A549 (cell line): ENCODE measurements around the gene NAV2.

ENCODE experiments used
- CEBPB ChIP-seq, 2 experiments: fragments of >200 bp in 1 of 2; sonication (Bioruptor Twin) in 1 of 2; formaldehyde crosslinking in 1 of 2; IDR thresholded peaks; 2 replicates each; pipeline ENCODE4 v1.6.1; 2012 to 2016
- CHD2 ChIP-seq: fragments of 150-350 bp; IDR thresholded peaks from 2 replicates; pipeline ENCODE4 v1.6.1; 2014; ENCODE audit warnings: low read length; ENCODE audit not compliant: partially characterized antibody
- CTCF ChIP-seq: fragments of >200 bp; sonication (Bioruptor Twin); formaldehyde crosslinking; IDR thresholded peaks from 3 replicates; pipeline ENCODE4 v1.5.1; 2016
- EP300 ChIP-seq, 2 experiments: fragments of >200 bp; sonication (Bioruptor Twin); formaldehyde crosslinking; IDR thresholded peaks; 2 replicates in 1 of 2; 3 replicates in 1 of 2; pipeline ENCODE4 v1.6.1; 2016 to 2017
- MAFK ChIP-seq: fragments of 450-650 bp; IDR thresholded peaks from 2 replicates; pipeline ENCODE4 v1.6.1; 2014; ENCODE audit not compliant: partially characterized antibody
- PBX3 ChIP-seq: IDR thresholded peaks from 2 replicates; pipeline ENCODE4 v1.6.1; 2012
- PHF8 ChIP-seq: fragments of 200-600 bp; sonication (generic); IDR thresholded peaks from 2 replicates; pipeline ENCODE4 v1.6.1; 2016; ENCODE audit warnings: low read depth, mild to moderate bottlenecking, antibody characterized with exemption, moderate library complexity, borderline replicate concordance
- POLR2A ChIP-seq: IDR thresholded peaks from 2 replicates; pipeline ENCODE4 v1.6.1; 2012; ENCODE audit warnings: mild to moderate bottlenecking, low read length

GRCh38 chr11:19966441-19966840 lies 253.8 kb downstream of the NAV2 start:
- TF ChIP-seq PBX3 (no peak), POLR2A (no peak), CTCF (no peak), CEBPB (IDR thresholded peaks at IDR 0.05) (no peak), CHD2 (no peak), PHF8 (no peak), MAFK (no peak), EP300 (IDR thresholded peaks at IDR 0.05) (no peak)
